ENCODE data around the gene HOXB4.

Gene HOXB4

GRCh38 chr17:48615047-48615962 is 37.2 kb upstream of the HOXB4 start, which contains the start of gene HOXB8:
Gene HOXB8, minus strand, starts transcription at chr17:48615292. Its CDS starts 588 bp downstream, at chr17:48614704.
- in situ Hi-C loops (cut with MboI; ENCODE audit: low sequenced_read_pairs), result no loop called here

- in situ Hi-C loops (cut with MboI; ENCODE audit: low sequenced_read_pairs), result no loop called here
Observed at GRCh38 chr17:48613862-48614694, 35.9 kb upstream of the HOXB4 start.

- in situ Hi-C loops (cut with MboI; ENCODE audit: low sequenced_read_pairs), result no loop called here
Observed at GRCh38 chr17:48612854-48613691, 34.9 kb upstream of the HOXB4 start.

GRCh38 chr17:48612456-48612853 is 34.3 kb upstream of the HOXB4 start:
- in situ Hi-C loops (cut with MboI; ENCODE audit: low sequenced_read_pairs), result no loop called here

- in situ Hi-C loops (cut with MboI; ENCODE audit: low sequenced_read_pairs), result no loop called here
Observed at GRCh38 chr17:48611681-48612455, 33.7 kb upstream of the HOXB4 start.

GRCh38 chr17:48611213-48611612 is 33.1 kb upstream of the HOXB4 start:
- in situ Hi-C loops (cut with MboI; ENCODE audit: low sequenced_read_pairs), result no loop called here

- in situ Hi-C loops (cut with MboI; ENCODE audit: low sequenced_read_pairs), result no loop called here
Observed at GRCh38 chr17:48610282-48611211, 32.4 kb upstream of the HOXB4 start, which contains the start of gene HOXB7. Gene HOXB7, minus strand, starts transcription at chr17:48611017. Its CDS starts 99 bp downstream, at chr17:48610918.

GRCh38 chr17:48609759-48610281 is 31.7 kb upstream of the HOXB4 start:
- in situ Hi-C loops (cut with MboI; ENCODE audit: low sequenced_read_pairs), result no loop called here

GRCh38 chr17:48609033-48609432 is 30.9 kb upstream of the HOXB4 start:
- in situ Hi-C loops (cut with MboI; ENCODE audit: low sequenced_read_pairs), result no loop called here

GRCh38 chr17:48608494-48608834 is 30.3 kb upstream of the HOXB4 start:
- in situ Hi-C loops (cut with MboI; ENCODE audit: low sequenced_read_pairs), result no loop called here

- in situ Hi-C loops (cut with MboI; ENCODE audit: low sequenced_read_pairs), result no loop called here
Observed at GRCh38 chr17:48606892-48607614, 28.9 kb upstream of the HOXB4 start.

GRCh38 chr17:48605991-48606891 is 28.1 kb upstream of the HOXB4 start:
- in situ Hi-C loops (cut with MboI; ENCODE audit: low sequenced_read_pairs), result no loop called here

GRCh38 chr17:48605409-48605919 is 27.3 kb upstream of the HOXB4 start:
- in situ Hi-C loops (cut with MboI; ENCODE audit: low sequenced_read_pairs), result no loop called here

GRCh38 chr17:48604770-48605329 is 26.7 kb upstream of the HOXB4 start, which contains the start of gene HOXB6:
Gene HOXB6, minus strand, starts transcription at chr17:48604986. Its CDS starts 6,836 bp downstream, at chr17:48598150.
- in situ Hi-C loops (cut with MboI; ENCODE audit: low sequenced_read_pairs), result no loop called here

GRCh38 chr17:48603959-48604769 is 26.0 kb upstream of the HOXB4 start:
- in situ Hi-C loops (cut with MboI; ENCODE audit: low sequenced_read_pairs), result no loop called here

Measured in hTERT RPE-1 (cell line).